Fibroblast of skin of right quadriceps (primary cell): Measurements from ENCODE around the gene MAP4K4.

ENCODE experiments used
- DNase-seq: peaks from one replicate; pipeline ENCODE4 v3.0.0-alpha.2; 2013

Gene MAP4K4

GRCh38 chr2:101793277-101793969 is 95.9 kb downstream of the MAP4K4 start:
- no peak for DNase-seq

GRCh38 chr2:101794141-101794540 is 96.6 kb downstream of the MAP4K4 start:
- no peak for DNase-seq

GRCh38 chr2:101795033-101795432 is 97.5 kb downstream of the MAP4K4 start:
- no peak for DNase-seq

DNA sequence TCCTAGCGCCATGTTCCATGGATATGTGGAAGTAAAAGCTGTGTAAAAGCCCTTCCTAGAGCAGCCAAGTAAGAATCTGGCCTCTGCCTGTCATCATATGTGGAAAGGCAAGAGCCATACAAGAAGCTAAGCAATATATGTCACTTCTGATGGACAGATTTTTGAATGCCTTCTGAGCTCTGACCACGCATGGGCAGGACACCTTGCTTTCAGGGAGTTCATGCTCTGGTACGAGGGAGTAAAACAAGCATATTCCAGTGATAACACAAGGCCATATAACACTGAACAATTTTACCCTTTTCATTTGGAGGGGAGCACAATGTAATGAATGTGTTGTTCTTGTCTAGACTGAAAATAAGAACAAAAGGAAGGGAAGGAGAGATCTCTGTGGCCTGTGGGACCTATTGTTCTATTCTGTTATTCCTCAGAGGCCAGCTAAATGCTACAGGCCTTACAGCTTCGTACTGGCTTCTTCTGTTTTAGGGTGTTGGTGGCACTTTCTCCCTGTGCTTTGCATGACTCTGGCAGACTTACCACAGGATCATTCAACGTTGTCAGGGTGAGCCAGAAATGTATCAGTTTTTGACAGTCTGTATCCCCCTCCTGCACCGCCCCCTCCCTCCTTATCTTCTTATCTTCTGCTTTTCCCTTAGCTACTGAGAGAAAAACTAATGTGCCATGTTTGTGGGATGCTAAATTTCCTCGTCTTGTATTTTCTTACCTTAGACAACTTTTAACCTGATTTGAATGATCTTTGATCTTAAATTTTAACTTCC is 99.5 kb downstream of the MAP4K4 start:
- no peak for DNase-seq

- DNase-seq, result no peak
Measured at GRCh38 chr2:101801496-101801895, 104.0 kb downstream of the MAP4K4 start.

DNA sequence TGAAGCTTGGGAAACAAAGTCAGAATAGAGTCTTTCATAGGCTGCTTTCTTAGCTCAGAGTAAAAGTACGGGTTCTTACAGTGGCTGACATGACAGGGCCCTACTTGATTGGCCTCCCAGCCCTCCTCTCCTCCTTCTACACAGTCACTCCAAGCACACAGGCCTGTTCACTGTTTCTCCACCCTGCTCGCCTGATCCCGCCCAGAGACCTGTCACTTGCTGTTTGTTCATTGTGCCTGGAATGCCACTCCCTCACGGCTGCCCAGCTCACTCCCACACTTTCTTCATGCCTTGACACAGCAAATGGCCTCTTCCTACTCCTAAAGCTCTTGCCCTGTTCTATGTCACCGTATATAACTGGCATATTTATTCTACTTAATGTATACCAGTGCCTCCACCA is 104.8 kb downstream of the MAP4K4 start:
- DNase-seq, result no peak

DNA sequence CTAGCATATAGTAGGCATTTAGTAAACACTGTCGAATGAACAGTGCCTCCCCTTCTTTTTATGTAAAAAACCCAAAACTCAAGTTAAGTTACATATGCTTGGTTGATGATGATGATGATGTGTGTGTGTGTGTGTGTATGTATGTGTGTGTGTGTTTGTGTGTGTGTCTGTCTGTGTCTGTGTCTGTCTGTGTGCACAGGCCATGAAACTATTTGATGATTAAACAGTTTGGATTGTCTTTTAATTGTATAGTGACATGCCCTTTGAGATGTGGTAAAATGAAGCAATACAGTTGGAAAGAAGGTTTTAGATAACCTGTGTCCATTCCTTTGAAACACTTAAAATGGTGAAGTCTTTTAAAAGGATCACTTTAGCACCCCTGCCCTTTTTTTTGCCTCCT is 105.6 kb downstream of the MAP4K4 start:
- peak; percentile 81 for DNase-seq

- no peak for DNase-seq
Measured at GRCh38 chr2:101803945-101804696, 106.6 kb downstream of the MAP4K4 start.

GRCh38 chr2:101805152-101806088 is 107.9 kb downstream of the MAP4K4 start:
- peak; percentile 46 for DNase-seq

GRCh38 chr2:101806123-101806522 is 108.6 kb downstream of the MAP4K4 start:
- DNase-seq, result peak; percentile 95

- no peak for DNase-seq
Measured at GRCh38 chr2:101806701-101807100, 109.2 kb downstream of the MAP4K4 start.

DNA sequence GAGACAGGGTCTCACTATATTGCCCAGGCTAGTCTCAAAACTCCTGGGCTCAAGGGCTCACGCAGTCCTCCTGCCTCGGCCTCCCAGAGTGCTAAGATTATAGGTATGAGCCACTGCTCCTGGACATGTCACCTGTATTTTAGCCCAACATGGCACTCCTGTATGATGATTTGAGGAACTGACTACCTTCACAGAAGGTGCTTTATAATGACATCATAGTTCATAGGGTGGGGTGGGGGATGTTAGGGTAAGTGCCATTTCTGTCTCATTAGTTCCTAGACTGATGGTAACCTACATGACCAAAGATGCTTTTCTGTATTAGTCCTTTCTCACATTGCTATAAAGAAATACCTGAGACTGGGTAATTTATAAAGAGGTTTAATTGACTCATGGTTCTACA is 109.7 kb downstream of the MAP4K4 start:
- DNase-seq, result no peak

GRCh38 chr2:101808006-101808562 is 110.6 kb downstream of the MAP4K4 start:
- no peak for DNase-seq

DNA sequence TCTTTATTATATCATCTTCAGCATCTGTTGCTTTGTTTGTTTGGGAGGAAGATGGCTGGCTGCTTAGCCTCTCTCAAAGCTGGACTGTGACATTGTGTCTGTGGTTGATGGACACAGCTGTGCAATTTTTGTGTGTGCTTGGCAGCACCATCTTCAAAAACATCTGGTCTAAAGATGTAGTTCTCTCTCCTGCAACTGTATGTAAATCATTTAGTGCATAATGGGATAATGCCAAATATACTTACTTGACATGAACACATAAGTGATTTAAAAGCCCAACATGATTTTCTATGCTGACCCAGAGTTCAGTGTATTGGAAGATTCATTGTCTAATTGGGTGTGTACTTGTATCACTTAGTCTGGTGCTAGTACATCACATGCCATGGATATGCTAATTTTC is 112.2 kb downstream of the MAP4K4 start:
- DNase-seq, result peak; percentile 59

GRCh38 chr2:101811226-101812015 is 113.9 kb downstream of the MAP4K4 start:
- DNase-seq, result no peak

GRCh38 chr2:101812226-101812625 is 114.7 kb downstream of the MAP4K4 start:
- no peak for DNase-seq

DNA sequence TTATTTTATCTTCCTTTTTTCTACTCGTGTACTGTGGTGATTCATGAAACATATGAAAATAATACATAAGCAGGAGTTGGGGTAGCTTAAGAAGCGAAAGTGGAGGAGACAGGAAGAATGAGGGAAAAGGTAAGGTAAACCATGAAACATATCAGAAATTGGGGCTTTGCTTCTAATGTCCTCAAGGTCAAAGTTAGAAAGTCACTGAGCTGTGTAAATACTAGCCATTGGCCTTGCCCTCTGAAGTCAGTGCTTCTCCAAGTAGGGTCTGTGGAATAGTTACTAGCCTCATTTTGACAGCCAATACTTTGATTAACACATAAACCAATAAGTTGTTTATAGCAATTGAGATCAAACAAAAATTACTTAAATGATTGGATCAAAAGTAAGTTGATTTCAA is 117.2 kb downstream of the MAP4K4 start:
- DNase-seq, result no peak

GRCh38 chr2:101815154-101815553 is 117.6 kb downstream of the MAP4K4 start:
- DNase-seq, result no peak

DNA sequence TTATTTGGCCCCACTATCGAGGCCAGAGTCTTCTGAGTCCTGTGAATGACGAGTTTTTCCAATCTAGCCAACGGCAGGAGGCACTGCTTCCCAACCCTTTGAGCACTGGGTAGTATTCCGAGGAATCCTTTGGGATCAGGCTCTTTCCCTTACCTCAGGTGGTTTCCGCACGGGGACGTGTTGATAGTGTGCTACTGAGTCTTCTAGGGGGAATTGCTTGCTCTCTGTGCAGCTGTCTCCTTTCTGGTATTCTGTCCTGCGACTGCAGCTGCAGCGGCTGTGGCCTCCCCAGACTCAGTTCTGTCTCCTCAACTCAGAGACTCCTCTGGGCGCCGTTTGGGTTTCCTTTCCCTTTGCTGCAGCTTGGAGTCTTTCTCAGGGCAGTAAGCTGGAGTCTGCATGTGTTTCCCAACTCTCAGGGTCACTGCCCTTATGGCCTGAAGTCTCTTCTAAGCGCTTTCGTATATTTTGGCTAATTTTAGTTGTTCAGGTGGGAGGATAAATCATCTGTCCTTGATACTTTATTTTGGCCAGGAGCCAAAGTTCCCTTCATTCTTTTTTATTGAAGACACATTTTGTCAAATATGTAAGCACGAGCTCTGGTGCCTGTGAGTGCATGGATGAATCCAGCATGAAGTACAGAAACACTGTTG is 118.4 kb downstream of the MAP4K4 start:
- DNase-seq, result peak; percentile 62

DNA sequence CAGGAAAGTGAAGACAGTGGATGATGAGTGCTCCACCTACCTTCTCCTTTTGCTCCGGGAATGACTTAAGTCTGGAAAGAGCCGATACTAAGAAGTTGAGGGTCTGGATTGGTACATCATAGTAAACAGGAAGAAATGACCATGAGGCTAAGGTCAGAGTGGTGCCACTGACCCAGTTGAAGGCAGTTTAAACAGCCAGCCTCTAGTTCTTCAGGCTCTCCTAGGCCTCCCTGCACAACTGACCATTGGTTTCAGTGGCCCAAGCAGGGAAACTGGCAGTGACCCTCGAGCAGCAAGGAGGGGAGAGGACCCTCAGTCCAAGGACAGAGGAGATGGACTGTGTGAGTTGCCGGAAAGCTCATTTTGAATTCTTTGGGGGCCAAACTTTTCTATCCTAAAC is 119.1 kb downstream of the MAP4K4 start:
- no peak for DNase-seq

DNA sequence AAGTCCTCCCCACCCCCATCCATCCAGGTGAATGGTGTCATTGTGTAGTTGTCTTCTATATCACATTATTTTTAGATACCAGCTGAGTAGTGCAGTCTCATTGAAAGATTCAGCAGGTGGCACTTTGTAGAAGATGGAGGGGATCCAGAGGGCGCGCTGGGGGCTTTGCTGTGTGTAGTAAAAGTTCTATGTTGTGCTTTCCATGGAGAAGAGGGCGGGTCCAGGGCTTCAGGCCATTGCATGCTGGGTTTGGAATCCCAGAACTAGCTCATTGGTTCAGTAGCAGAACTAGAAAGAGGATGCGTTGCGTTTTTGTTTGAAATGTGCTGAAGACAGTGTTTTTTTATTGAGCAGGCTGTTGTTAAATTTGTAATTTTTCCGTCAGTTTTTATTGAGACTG is 120.0 kb downstream of the MAP4K4 start:
- DNase-seq, result no peak
